Sigmoid colon (tissue), 4 donors: ENCODE measurements around the gene TMEFF2.

Source experiments
- CTCF ChIP-seq, 4 experiments: fragments of 450-650 bp in 3 of 4; fragments of 200-600 bp in 1 of 4; IDR thresholded peaks; one replicate each; pipeline ENCODE4 v1.5.1; 2016 to 2019; ENCODE audit warnings: antibody characterized with exemption in 4 of 4, mild to moderate bottlenecking in 3 of 4, moderate library complexity in 2 of 4
- EP300 ChIP-seq, 4 donors: sonication (generic); formaldehyde crosslinking; IDR thresholded peaks; one replicate each; pipeline ENCODE4 v1.6.1; 2017; ENCODE audit warnings: antibody characterized with exemption in 4 of 4
- POLR2A ChIP-seq, 2 donors: fragments of 450-650 bp; IDR thresholded peaks; one replicate each; pipeline ENCODE4 v1.6.1; 2016; ENCODE audit warnings: antibody characterized with exemption in 2 of 2, mild to moderate bottlenecking in 2 of 2, moderate library complexity in 2 of 2
- POLR2AphosphoS5 ChIP-seq, 4 donors: sonication (generic); formaldehyde crosslinking; IDR thresholded peaks; one replicate each; pipeline ENCODE4 v1.6.1; 2017; ENCODE audit warnings: antibody characterized with exemption in 4 of 4

DNA sequence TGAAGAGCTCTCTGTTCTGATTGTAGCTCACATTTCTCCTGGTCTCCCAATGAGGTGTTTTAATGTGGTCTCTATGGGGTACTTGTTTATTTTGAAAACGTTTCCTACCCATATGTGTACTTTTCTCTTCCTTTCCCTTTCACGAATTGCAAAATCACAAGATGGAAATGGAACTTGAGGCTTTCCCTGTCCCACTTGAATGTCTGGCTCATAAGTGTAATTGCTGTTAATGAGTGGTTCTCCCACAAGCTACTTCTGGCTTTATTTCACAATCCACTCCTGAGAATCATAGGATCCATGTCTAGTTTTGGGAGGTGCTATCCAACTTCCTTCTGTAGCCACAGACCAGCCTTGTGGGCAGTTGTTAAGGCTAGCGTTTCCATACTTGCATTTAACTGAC lies 266.7 kb downstream of the TMEFF2 start:
- TF ChIP-seq CTCF (IDR thresholded peaks at IDR 0.05) (no peak), POLR2A (IDR thresholded peaks at IDR 0.05) (no peak), EP300 (IDR thresholded peaks at IDR 0.05) (no peak), POLR2AphosphoS5 (IDR thresholded peaks at IDR 0.05) (no peak)
